PC-3 (cell line): ENCODE results near the gene UBE2E3. TPM values are rescaled to one million over a fixed set of nuclear protein-coding genes. Genes with fewer than 3 reads are reported as not detected.
"Not testable (repeated sequence)": the region's sequence is repeated elsewhere in the genome, so short reads cannot be mapped to it uniquely, and the experiment has no call there.

Experiments
- ATAC-seq: fragments of 200-7000 bp; cut with Tn5 transposase; 2 replicates; pipeline ENCODE4 v1.9.1; 2020; ENCODE audit warnings: mild to moderate bottlenecking, moderate library complexity
- BruUV-seq: library from RNA; stranded (reverse); fragments of 400-500 nt; replicated peaks from 2 replicates; lab custom pipeline; 2021; lab: Mats Ljungman, UMichigan
- CTCF ChIA-PET: fragments of 300-600 bp; sonication (Branson Sonifier 250); formaldehyde crosslinking; loops from one replicate; lab custom pipeline; 2022; ENCODE audit warnings: antibody characterized with exemption; lab: Charles Lee
- POLR2A ChIA-PET: fragments of 300-600 bp; sonication (Branson Sonifier 250); formaldehyde crosslinking; loops from one replicate; lab custom pipeline; 2022; ENCODE audit warnings: antibody characterized with exemption; ENCODE audit not compliant: unreplicated experiment; lab: Charles Lee
- DNase-seq: peaks from one replicate; pipeline ENCODE4 v3.0.0-alpha.2; 2015
- H2AFZ ChIP-seq: fragments of 300-600 bp; sonication (generic); 2 replicates; pipeline ENCODE4 v1.6.0; 2016; ENCODE audit warnings: antibody characterized with exemption, low read length
- H3F3A ChIP-seq: fragments of 300-600 bp; sonication (generic); one replicate; pipeline ENCODE4 v1.6.0; 2017; ENCODE audit warnings: antibody characterized with exemption, low read length, control low read depth, mild to moderate bottlenecking; ENCODE audit not compliant: unreplicated experiment
- H3K27ac ChIP-seq: fragments of 300-600 bp; sonication (generic); 2 replicates; pipeline ENCODE4 v1.5.1; 2016; ENCODE audit warnings: mild to moderate bottlenecking, low read length
- H3K27me3 ChIP-seq: fragments of 300-600 bp; sonication (generic); 2 replicates; pipeline ENCODE4 v1.6.1; 2016; ENCODE audit warnings: low read length, mixed read lengths
- H3K36me3 ChIP-seq: fragments of 300-600 bp; sonication (generic); 2 replicates; pipeline ENCODE4 v1.6.1; 2016; ENCODE audit warnings: low read depth, mixed run types, low read length, mixed read lengths
- H3K4me1 ChIP-seq: fragments of 300-600 bp; sonication (generic); 2 replicates; pipeline ENCODE4 v1.5.1; 2016; ENCODE audit warnings: low read length; ENCODE audit not compliant: insufficient read depth
- H3K4me2 ChIP-seq: fragments of 300-600 bp; sonication (generic); 2 replicates; pipeline ENCODE4 v1.6.0; 2016; ENCODE audit warnings: low read length
- H3K4me3 ChIP-seq: fragments of 300-600 bp; sonication (generic); 2 replicates; pipeline ENCODE4 v1.5.1; 2016; ENCODE audit warnings: mild to moderate bottlenecking, low read length, mixed read lengths
- H3K79me2 ChIP-seq: fragments of 300-600 bp; sonication (generic); 2 replicates; pipeline ENCODE4 v1.6.1; 2017; ENCODE audit warnings: low read length, mixed read lengths
- H3K9ac ChIP-seq: fragments of 300-600 bp; sonication (generic); 2 replicates; pipeline ENCODE4 v1.6.0; 2016; ENCODE audit warnings: mild to moderate bottlenecking, low read length
- H3K9me2 ChIP-seq: fragments of 300-600 bp; sonication (generic); replicated peaks from 2 replicates; pipeline ENCODE4 v1.6.1; 2016; ENCODE audit warnings: mixed run types, low read length, mixed read lengths
- H3K9me3 ChIP-seq: fragments of 300-600 bp; sonication (generic); 2 replicates; pipeline ENCODE4 v1.6.1; 2016; ENCODE audit warnings: low read length, mixed read lengths
- H4K20me1 ChIP-seq: fragments of 300-600 bp; sonication (generic); 2 replicates; pipeline ENCODE4 v1.6.1; 2016; ENCODE audit warnings: low read length, mixed read lengths
- EZH2 ChIP-seq: fragments of 300-600 bp; sonication (generic); IDR thresholded peaks from one replicate; pipeline ENCODE4 v1.6.1; 2017; ENCODE audit warnings: antibody characterized with exemption, mild to moderate bottlenecking, low read length; ENCODE audit not compliant: unreplicated experiment
- EZH2phosphoT487 ChIP-seq: fragments of 300-600 bp; sonication (generic); IDR thresholded peaks from 2 replicates; pipeline ENCODE4 v1.6.1; 2018; ENCODE audit warnings: mild to moderate bottlenecking, antibody characterized with exemption, low read length, borderline replicate concordance
- intact Hi-C: fragments of 100-400 bp; cut with micrococcal nuclease; formaldehyde crosslinking; loops from 2 replicates; pipeline ENCODE4 v1.9.0; 2023
- total RNA-seq: library from RNA; depleted of rRNA; stranded (reverse); fragments of >200 nt; gene quantifications from 2 replicates; pipeline ENCODE4 v1.2.3, GENCODE V29; 2014
- TF ChIP-seq, protein P1 (sequence below): fragments of 300-600 bp; sonication (generic); conservative IDR thresholded peaks from 2 replicates; pipeline ENCODE4 v1.5.1; 2017; ENCODE audit warnings: antibody characterized with exemption, low read depth, mild to moderate bottlenecking, low read length

The UBE2E3 gene
- total RNA-seq, 1 experiment from 2014 or later, result 95.6 TPM

GRCh38 chr2:181085734-181086133 lies 105.3 kb downstream of the UBE2E3 start:
- CTCF ChIA-PET, result no interaction called here
- H3K4me2 ChIP-seq, result no peak overlapping the region
- no peaks in the 10 kb centered on the region for H3K9me2 ChIP-seq
- no peaks in the 10 kb centered on the region for H3K27me3 ChIP-seq
- no peak overlapping the region for H3K9ac ChIP-seq
- TF ChIP-seq EZH2phosphoT487 (no peak), EZH2 (no peak)
- TF ChIP-seq, protein P1, sequence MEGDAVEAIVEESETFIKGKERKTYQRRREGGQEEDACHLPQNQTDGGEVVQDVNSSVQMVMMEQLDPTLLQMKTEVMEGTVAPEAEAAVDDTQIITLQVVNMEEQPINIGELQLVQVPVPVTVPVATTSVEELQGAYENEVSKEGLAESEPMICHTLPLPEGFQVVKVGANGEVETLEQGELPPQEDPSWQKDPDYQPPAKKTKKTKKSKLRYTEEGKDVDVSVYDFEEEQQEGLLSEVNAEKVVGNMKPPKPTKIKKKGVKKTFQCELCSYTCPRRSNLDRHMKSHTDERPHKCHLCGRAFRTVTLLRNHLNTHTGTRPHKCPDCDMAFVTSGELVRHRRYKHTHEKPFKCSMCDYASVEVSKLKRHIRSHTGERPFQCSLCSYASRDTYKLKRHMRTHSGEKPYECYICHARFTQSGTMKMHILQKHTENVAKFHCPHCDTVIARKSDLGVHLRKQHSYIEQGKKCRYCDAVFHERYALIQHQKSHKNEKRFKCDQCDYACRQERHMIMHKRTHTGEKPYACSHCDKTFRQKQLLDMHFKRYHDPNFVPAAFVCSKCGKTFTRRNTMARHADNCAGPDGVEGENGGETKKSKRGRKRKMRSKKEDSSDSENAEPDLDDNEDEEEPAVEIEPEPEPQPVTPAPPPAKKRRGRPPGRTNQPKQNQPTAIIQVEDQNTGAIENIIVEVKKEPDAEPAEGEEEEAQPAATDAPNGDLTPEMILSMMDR, result no peak
- DNase-seq, result no peak
- no peak overlapping the region for H3K4me3 ChIP-seq
- H3K4me1 ChIP-seq, result no peaks in the 10 kb centered on the region
- H3K27ac ChIP-seq, result no peak overlapping the region
- no peak for ATAC-seq
- no peaks in the 10 kb centered on the region for H4K20me1 ChIP-seq
- H2AFZ ChIP-seq, result no peak overlapping the region
- intact Hi-C loops, result no loop called here
- no TSS peak for BruUV-seq
- POLR2A ChIA-PET, result no interaction called here
- H3K36me3 ChIP-seq, result no peaks in the 10 kb centered on the region
- H3F3A ChIP-seq, result no peaks in the 10 kb centered on the region
- H3K79me2 ChIP-seq, result no peaks in the 10 kb centered on the region
- H3K9me3 ChIP-seq, result no peaks in the 10 kb centered on the region

DNA sequence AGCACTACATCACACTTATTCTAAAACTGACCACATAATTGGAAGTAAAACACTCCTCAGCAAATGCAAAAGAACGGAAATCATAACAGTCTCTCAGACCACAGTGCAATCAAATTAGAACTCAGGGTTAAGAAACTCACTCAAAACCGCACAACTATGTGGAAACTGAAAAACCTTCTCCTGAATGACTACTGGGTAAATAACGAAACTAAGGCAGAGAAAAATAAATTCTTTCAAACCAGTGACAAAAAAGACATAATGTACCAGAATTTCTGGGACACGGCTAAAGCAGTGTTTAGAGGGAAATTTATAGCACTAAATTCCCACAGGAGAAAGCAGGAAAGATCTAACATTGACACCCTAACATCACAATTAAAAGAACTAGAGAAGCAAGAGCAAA lies 111.5 kb downstream of the UBE2E3 start:
- H2AFZ ChIP-seq, H3F3A ChIP-seq, H3K9ac ChIP-seq, POLR2A ChIA-PET, H3K27me3 ChIP-seq, H3K9me2 ChIP-seq, intact Hi-C loops, H3K4me2 ChIP-seq, H4K20me1 ChIP-seq, DNase-seq, BruUV-seq, CTCF ChIA-PET, H3K4me3 ChIP-seq, H3K79me2 ChIP-seq, H3K9me3 ChIP-seq, ATAC-seq, H3K4me1 ChIP-seq, H3K36me3 ChIP-seq, H3K27ac ChIP-seq: not testable (repeated sequence)

DNA sequence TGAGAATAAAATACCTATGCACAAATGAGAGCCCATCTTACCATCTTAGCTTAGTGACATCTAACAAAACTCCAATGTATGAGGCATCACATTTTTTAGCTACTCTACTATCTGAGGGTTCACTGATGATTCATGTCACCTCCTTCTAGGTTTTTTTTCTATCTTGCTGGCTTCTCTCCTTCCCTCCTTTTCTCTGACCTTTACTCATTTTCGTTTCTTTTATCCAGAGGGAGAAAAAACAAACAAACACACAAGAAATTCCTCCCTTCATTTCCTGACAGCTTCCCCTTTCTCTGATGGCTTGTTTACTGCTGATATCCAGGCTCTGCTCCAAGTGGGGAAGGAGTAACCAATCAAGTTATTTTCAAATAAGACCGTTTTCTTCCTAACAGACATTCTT lies 115.1 kb downstream of the UBE2E3 start:
- ChIA-PET CTCF (no interaction called here), POLR2A (interaction anchor here (0.7 kb wide), 1 partner anchor 970 kb away, joined by 6 read pairs; no protein-coding TSS in a partner anchor)
- Histone ChIP-seq H3F3A (no peaks in the 10 kb centered on the region), H3K4me3 (no peak overlapping the region), H3K36me3 (no peaks in the 10 kb centered on the region), H4K20me1 (no peaks in the 10 kb centered on the region), H3K9me2 (no peaks in the 10 kb centered on the region), H3K79me2 (no peaks in the 10 kb centered on the region), H3K9ac (no peak overlapping the region), H3K27me3 (no peaks in the 10 kb centered on the region), H3K9me3 (no peaks in the 10 kb centered on the region), H3K4me2 (no peak overlapping the region), H3K4me1 (no peaks in the 10 kb centered on the region), H2AFZ (no peak overlapping the region), H3K27ac (no peak overlapping the region)
- intact Hi-C loops, result no loop called here
- no TSS peak for BruUV-seq
- DNase-seq (no peak), ATAC-seq (no peak)
- TF ChIP-seq EZH2phosphoT487 (no peak), EZH2 (no peak)
- TF ChIP-seq, protein P1, result no peak
